Hematopoietic multipotent progenitor cell treated with erythropoietin and hydrocortisone succinate and interleukin-3 and kit ligand, for 17 days (in vitro differentiated cells): ENCODE results near the gene ATCAY.
A peak's percentile ranks its signal among the peaks of the same experiment; 100 is the strongest.
"Not testable (repeated sequence)": the region's sequence is repeated elsewhere in the genome, so short reads cannot be mapped to it uniquely, and the experiment has no call there.

Experiments used
- DNase-seq: peaks from one replicate; pipeline ENCODE4 v3.0.0-alpha.2; 2015; ENCODE audit warnings: low spot score

The ATCAY gene

DNA sequence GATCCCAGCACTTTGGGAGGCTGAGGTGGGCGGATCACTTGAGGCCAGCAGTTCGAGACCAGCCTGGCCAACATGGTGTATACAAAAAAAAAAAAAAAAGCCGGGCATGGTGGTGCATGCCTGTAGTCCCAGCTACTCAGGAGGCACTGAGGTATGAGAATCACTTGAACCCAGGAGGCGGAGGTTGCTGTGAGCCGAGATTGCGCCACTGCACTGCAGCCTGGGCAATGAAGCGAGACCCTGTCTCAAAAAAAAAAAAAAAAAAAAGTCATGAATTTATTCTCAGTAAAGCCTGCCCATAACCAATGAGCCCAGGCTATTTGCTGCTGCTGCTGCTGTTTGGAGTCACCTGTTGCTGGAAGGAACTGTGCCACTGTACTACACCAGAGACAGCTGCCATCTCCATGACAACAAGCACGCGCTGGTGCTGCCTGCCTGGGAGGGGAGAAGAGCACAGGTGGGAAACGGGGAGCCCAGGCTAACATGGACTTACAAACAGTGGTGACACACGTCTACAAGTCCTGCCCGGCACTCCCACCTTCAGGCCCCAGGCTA is 23.0 kb upstream of the ATCAY start:
- DNase-seq: no peak

DNA sequence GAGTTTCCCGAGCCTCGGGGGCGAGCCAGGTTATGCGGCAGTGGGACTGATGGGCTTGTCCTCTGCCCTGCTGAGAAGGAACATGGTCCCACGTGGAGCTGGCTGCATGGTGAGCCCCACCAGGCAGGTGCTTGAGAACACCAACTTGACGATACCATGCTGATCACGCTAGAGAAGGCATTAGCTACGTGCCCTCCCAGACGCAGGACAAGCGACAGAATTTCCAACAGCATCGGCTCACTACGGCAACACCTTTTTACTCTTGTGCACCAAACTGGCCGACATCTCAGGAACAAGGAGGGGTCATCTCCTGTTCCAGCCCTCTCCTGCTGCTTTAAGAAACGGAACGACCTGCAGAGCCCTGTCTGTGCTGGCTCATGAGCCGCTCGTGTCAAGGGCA is 20.0 kb upstream of the ATCAY start:
- no peak for DNase-seq

DNA sequence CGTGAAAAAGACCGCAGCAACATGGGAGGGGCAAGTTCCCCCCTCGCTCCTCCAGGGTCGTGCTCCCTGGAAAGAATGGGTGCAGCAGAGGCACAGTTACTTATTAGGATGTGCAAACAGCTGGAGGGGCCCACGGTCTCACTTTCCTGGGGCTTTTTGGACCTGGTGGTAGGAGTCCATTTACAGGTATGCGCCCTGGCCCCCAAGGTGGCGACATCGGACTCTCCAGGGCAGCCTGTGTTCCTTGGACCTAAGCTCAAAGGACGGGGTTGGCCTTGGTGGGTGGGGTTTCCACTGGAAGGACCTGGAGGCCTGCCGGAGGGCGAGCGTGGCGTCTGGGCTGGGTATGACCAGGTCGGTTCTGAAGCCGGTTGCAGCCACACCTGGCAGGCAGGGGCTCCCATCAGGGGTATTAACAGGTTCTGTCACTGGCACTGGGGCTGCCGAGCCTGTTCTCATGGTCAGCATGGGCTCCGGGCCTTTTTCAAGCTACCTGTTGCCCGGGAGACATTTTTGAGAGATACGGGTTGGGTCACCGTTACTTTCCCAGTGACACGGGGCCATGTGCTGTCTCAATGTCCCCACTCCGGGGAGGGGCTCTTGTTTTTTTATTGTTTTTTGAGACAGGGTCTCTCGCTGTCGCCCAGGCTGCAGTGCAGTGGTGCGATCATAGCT is 17.5 kb upstream of the ATCAY start:
- no peak for DNase-seq

DNA sequence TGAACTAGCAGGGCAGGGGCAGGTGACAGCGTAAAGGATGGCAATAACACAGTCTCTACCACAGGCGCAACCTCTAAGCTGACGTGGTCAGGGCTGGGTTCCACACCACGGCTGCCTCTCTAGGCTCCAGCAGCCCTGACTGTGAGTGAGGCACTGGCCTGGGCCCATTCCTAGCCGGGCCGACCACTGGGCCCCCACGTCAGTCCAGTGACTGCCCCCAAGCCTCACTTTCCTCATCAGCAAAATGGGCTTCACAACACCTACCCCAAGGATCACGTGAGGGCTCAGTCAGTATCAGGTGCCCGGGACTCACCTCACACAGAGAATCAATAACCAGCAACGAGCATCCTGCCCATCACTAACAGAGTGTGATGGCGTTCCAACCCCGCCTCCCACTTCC is 16.8 kb upstream of the ATCAY start:
- no peak for DNase-seq

DNA sequence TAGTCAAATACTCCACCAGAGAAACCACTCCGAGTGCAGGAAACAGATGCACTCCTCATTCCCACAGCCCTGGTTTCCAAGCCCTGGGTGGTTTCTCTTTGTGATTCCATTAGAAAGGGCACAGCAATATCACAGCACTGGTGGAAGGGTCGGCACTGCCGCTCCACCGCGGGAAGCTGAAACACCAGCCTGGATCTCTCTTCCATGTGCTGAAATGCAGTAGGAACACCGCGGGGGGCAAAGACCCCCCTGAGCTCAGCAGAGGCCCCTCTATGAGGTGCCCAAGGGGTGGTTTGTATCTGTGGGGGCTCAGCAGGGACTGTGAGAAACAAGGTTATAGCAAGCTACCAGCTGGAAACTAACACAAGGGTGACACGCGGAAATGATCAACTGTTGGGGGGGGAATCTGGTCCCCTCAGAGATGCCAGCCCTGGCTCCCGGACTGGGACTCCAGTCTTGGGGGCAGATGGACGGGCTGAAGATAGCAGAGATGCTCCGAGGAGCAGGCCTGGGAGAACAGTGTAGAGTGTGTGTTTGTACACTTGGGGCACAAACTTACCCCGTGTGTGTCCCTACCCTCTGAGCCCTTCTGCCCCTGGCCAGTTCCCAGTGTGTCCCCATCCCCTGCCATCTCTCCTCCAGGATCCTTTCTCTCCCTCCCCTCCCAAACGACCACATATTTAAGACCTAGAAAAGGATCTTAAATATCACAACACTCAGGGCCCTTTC is 13.4 kb upstream of the ATCAY start:
- no peak for DNase-seq

DNA sequence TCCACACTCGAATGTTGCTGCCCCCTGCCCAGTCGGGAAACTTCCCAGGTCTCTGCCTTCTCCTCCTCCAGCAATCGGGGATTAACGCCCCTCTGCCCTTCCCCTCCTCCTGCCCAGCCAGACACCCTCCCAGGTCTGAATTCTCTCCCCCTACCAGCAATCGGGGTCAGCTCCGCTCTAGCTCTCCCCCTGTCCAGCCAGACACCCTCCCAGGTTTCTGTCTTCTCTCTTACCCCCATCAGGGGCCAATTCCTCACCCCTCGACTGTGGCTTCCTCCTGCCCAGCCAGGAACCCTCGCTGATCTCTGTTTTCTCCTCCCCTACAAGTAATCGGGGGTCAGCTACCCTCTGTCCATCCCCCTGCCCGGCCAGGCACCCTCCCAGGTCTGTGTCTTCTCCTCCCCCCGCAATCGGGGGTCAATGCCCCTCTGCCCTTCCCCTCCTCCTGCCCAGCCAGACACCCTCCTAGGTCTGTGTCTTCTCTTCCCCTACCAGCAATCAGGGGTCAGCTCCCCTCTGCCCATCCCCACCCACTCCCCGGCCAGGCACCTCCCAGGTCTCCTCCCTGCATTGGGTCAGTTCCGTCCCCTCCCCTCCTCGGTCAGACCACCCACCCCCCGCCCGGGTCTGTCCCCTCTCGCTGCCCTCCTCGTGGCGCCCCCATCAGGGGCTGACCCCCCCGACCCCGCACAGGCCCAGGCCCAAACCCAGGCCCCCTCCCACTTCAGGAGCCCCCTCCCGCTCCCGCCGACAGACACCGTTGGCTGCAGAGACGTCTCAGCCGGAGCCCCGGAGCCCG is 12.3 kb upstream of the ATCAY start:
- no peak for DNase-seq

DNA sequence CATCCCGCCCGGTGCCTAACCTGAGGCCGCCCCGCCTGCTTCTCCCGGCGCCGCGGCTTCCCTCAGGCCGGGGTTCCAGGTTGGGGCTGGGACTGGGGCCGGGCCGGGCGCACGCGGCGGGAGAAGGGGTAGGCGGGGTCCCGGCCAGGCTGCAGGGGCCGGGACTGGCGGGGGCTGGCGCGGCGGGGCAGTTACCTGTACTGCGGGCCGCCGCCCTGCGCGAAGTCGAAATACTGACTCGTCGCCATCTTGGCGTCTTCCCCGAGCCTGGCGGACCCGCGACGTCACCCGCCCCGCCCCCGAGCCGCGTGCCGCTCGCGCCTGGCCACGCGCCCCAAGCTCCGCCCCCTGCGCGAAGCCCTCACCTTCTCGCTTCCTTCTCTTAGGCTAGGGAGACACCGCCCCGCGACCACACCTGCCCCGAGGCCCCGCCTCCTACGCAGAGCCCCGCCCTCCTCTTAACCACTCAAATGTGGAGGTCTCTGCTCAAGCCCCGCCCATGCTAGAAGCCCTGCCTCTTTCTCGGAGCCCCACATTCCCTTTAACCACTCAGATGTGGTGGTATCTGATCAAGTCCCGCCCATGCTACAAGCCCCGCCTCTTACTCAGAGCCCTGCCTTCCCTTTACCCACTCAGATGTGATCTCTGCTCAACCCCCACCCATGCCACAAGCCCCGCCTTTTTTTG is 11.6 kb upstream of the ATCAY start, which contains the start of gene ZFR2:
Gene ZFR2, minus strand, starts transcription at position 269 of the 687 bp plus-strand sequence. Its CDS starts 21 bp downstream, at position 248.
- DNase-seq: peak; percentile 9

DNA sequence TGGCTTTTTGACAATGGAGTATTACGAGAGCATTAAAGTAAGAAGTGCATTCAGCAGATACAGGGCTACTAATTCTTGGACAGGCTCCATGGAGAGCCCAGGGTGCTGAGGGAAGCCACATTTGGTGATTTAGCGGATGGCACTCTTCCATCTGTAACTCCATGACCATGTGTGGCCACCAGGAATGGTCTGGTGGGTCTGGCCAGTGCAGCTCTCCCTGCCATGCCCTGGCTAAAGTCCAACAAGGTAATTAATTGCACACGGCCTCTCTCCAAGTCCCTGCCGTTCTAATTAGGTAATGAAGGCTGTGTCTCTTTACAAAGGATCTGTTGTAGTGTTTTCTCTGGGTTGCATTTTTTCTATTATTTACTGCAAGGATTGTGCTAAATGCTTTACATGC is 7.3 kb upstream of the ATCAY start:
- no peak for DNase-seq

DNA sequence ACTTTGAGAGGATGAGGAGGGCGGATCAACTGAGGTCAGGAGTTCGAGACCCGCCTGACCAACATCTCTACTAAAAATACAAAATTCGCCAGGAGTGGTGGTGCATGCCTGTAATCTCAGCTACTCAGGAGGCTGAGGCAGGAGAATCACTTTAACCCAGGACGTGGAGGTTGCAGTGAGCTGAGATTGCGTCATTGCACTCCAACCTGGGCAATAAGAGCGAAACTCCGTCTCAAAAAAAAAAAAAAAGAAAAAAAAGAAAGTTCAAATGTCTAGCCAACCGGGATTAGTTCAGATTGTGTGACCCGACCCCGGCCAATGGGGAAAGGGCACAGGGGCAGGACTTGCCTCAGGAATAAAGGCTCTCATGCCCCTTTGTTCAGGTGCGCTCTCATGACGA is 5.8 kb upstream of the ATCAY start:
- DNase-seq: not testable (repeated sequence)

DNA sequence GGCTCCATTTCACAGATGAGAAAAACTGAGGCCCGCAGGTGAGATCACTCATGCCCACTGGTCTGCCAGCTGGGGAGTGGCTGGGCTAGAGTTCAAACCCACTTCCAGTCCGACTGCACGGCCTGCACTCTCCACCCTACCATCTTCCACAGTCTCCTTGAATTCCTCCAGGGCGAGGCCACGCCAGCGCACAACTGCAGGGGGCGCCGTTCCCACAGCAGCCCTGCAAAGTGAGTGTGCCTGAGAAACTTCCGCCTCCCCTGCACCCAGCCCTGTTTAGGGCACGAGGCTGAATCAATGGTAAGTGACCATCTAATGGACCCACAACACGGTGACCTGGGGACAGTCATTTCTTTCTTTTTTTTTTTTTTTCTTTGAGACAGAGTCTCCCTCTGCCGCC is 829 bp upstream of the ATCAY start:
- no peak for DNase-seq

DNA sequence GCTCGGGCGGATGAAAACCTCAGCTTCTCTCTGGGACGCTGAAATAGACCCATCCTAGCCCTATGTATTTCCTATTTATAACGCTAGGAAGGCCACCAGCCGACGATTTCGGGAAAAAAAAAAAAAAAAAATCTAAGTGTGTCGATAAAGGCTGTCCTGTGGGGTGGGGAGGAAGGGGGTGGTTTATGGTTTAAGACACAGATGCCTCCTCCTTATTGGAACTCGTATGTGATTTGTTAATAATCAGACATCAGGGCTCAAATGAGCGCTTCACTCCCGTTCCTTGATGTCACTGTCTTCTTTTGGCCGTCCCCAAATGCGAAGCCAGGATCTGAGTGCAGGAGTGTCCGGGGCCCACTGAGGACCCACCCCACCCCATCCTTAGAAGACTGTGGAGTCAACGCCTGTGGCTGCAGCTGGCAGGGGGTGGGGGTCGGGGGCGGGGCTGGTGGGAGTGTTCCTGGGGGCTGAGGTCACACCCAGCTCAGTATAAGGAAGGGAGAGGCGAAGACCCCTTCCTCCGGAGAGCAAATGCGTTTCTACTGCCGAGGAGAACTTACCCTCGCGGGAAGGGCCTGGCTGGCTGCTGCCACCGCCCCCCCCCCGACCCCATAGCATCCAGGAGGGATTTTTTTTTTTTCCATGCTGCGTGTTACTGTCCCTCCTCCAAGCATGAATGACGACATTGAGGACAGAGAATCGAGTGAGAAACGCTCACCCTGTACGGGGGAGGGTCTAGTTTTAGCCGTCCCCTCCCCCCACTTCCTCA is 971 bp downstream of the ATCAY start:
- DNase-seq: no peak

DNA sequence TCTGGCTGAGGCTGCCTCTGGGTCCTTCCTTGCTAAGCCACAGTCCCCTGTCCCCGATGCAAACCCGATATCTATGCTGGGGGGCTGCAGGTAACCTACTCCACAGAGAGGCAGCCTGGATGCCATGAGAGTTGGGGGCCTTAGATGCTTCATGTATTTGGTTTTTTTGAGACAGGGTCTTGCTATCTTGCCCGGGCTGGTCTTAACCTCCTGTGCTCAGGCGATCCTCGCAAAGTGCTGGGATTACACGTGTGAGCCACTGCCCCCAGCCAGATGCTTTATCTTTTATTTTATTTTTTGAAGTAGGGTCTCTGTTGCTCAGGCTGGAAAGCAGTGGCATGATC is 1.5 kb downstream of the ATCAY start:
- DNase-seq: no peak

DNA sequence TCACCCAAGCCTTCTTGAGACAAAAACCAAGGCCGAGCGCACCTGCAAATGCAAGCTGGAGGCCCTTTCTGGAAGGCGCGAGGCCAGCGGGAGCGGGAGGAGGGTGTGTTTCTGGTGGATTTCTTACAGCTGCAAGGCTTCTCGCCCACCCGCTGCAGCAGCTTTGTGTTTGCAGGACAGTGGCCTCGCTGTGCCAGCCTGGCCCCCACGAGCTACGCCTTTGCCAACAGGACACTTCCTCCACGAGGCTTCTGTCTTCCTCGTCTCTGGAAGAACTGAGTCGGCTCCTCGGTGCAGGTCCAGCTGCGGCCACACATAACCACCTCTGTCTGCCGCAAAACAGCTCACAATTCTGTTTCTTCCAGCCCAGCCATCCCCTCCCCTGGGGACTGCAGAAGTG is 10.1 kb downstream of the ATCAY start:
- no peak for DNase-seq

DNA sequence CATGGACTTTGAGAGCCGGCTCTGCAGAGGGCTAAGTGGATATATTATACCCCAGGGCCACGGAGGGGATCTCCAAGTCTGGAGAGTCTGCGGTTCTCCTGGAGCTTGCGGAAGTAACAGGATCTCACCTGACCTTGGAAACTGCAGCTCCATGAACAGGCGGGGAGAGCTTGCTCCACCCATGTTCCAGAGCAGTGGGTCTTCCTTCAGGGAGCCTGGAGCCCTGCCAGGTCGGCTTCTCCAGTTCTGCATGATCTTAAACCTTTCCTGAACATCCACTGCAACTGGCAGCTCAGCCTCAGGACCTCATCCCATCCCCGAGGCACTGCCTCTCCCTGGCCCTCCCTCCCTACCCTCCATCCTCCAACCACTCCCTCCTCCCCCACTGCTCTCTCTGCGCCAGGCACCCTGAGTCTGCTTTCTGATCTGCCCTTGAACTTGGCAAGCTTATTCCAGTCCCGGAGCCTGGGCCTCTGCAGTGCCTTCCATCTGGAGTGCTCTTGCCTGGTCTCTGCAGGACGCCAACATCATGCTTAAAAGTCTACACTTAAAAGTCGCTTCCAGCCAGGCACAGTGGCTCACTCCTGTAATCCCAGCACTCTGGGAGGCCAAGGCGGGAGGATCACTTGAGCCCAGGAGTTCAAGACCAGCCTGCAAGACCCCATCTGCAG is 13.2 kb downstream of the ATCAY start:
- DNase-seq: no peak

DNA sequence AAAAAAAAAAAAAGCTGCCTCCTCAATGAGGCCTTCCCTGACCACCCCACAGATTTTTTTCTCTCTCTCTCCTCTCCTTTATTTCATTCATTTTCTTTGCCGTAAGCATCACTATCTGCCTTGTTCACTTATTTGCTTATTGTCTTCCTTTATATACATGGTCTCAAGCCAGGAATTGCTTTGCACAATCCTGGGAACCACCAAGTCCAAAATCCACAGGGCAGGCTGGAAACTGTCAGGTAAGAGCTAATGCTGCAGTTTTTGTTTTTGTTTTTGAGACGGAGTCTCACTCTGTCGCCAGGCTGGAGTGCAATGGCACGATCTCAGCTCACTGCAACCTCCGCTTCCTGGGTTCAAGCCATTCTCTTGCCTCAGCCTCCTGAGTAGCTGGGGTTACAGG is 14.5 kb downstream of the ATCAY start:
- not testable (repeated sequence) for DNase-seq

DNA sequence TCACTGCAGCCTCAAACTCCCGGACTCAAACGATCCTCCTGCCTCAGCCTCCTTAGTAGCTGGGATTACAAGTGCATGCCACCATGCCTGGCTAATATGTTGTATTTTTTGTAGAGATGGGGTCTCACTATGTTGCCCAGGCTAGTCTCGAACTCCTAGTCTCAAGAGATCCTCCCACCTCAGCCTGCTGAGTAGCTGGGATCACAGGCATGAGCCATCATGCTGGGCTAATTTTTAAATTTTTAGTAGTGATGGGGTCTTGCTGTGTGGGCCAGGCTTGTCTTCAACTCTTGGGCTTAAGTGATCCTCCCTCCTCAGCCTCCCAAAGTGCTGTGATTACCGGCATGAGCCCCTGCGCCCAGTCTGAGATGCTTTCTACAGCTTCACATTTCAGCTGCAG is 15.3 kb downstream of the ATCAY start:
- DNase-seq: no peak

DNA sequence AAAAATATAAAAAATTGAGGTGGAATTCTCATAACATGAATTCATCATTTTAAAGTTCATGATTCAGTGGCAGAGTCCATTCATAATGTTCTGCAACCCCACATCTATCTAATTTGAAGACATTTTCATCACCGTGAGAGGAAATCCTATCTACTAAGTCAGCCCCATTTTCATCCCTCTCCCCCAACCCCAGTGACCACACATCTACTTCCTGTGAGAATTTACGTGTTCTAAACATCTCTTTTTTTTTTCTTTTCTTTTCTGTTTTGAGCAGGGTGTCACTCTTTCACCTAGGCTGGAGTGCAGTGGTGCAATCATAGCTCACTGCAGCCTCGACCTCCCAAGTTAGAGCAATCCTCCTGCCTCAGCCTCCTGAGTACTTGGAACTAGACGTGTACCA is 17.5 kb downstream of the ATCAY start:
- no peak for DNase-seq

DNA sequence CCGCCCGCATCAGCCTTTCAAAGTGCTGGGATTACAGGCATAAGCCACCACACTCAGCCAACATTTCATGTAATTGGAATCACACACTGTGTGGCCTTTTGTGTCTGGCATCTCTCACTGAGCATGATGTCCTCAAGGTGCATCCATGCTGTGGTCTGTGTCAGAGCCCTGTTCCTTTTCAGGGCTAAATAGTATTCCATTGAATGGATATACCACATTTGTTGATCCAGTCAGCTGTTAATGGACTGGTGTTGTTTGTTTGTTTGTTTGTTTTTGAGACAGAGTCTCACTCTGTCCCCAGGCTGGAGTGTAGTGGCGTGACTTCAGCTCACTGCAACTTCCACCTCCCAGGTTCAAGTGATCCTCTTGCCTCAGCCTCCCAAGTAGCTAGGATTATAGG is 17.9 kb downstream of the ATCAY start:
- no peak for DNase-seq

DNA sequence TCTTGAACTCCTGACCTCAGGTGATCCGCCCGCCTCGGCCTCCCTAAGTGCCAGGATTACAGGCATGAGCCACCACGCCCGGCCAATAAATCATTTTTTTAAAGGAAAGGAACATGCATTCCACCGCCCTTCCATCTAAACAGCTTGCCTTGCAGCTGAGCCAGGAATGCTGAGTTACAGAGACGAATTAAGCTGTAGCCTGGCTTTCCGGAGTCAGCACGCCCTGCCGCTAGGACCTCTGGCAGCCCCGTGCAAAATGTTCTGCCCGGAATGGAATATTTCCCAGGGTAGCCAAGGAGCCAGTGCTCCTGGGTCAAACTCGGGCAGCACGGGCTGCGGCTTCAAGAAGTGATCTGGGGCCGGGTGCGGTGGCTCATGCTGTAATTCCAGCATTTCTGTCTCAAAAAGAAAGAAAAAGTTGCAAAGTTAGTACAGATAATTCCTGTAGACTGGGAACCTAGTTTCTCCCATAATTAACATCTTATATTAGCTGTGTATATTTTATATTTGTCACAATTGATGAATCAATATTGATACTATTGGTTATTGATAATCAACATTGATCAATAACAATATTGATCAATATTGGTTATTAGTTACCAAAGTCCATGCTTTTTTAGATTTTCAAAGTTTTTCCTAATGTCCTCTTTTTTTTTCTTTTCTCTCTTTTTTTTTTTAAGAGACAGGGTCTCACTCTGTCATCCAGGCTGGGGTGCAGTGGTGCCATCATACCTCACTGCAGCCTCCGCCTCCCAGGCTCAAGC is 19.2 kb downstream of the ATCAY start:
- DNase-seq: no peak

DNA sequence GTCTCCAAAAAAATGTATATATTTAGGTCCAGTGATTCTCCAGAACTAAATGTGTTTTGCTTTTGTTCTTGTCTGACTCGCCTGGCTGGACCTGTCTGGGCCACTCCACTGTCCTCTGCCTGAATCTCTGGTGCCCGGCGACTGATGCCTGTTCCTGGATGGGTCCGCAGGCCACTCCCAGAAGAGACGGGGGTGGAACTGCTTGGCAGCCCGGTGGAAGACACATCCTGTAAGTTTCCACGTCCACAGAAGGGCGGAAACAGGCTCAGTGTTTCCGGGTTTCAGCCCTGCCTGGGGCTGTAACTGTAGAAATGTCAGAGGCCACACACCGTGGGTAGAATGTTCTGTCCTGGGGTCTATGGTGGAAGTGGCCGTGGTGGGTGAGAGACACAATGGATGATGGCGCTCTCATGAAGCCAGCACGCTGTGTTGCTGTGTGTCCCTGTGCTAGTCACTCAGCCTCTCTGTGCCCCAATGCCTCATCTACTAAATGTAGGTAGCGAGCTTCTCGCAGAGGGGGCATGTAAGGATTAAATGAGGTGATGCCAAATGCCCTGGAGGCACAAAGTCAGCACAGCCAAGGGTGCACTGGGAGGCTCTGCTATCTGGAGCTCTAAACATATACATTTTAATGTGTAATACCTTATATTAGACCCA is 22.0 kb downstream of the ATCAY start:
- no peak for DNase-seq
